ENCODE results near the gene LYRM2. TPM values are rescaled to one million over a fixed set of nuclear protein-coding genes. Genes with fewer than 3 reads are reported as not detected.

Gene LYRM2
- total RNA-seq, 3 donors from 2014 or later = 33.9 to 36.0 (median 35.9) TPM

GRCh38 chr6:89590133-89590532 lies 48.4 kb downstream of the LYRM2 start:
- DNase-seq (no peak), ATAC-seq (no peak)
- no peaks in the 10 kb centered on the region for H3K4me1 ChIP-seq (ENCODE audit: low read depth)
- no peaks in the 10 kb centered on the region for H3K9me3 ChIP-seq
- no peaks in the 10 kb centered on the region for H3K36me3 ChIP-seq (ENCODE audit: low read depth)
- intact Hi-C loops (cut with DNase I, micrococcal nuclease) = no loop called here
- TF ChIP-seq, protein P1, sequence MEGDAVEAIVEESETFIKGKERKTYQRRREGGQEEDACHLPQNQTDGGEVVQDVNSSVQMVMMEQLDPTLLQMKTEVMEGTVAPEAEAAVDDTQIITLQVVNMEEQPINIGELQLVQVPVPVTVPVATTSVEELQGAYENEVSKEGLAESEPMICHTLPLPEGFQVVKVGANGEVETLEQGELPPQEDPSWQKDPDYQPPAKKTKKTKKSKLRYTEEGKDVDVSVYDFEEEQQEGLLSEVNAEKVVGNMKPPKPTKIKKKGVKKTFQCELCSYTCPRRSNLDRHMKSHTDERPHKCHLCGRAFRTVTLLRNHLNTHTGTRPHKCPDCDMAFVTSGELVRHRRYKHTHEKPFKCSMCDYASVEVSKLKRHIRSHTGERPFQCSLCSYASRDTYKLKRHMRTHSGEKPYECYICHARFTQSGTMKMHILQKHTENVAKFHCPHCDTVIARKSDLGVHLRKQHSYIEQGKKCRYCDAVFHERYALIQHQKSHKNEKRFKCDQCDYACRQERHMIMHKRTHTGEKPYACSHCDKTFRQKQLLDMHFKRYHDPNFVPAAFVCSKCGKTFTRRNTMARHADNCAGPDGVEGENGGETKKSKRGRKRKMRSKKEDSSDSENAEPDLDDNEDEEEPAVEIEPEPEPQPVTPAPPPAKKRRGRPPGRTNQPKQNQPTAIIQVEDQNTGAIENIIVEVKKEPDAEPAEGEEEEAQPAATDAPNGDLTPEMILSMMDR (IDR thresholded peaks at IDR 0.05) = no peak
- H3K4me3 ChIP-seq = no peak overlapping the region

- Histone ChIP-seq H3K4me3 (no peak overlapping the region), H3K36me3 (ENCODE audit: low read depth) (no peaks in the 10 kb centered on the region), H3K4me1 (ENCODE audit: low read depth) (no peaks in the 10 kb centered on the region), H3K9me3 (no peaks in the 10 kb centered on the region)
- DNase-seq (no peak), ATAC-seq (no peak)
- intact Hi-C loops (cut with DNase I, micrococcal nuclease) = no loop called here
- TF ChIP-seq, protein P1 (IDR thresholded peaks at IDR 0.05) = no peak
These were observed 49.1 kb downstream of the LYRM2 start for GRCh38 chr6:89589297-89590025.

DNA sequence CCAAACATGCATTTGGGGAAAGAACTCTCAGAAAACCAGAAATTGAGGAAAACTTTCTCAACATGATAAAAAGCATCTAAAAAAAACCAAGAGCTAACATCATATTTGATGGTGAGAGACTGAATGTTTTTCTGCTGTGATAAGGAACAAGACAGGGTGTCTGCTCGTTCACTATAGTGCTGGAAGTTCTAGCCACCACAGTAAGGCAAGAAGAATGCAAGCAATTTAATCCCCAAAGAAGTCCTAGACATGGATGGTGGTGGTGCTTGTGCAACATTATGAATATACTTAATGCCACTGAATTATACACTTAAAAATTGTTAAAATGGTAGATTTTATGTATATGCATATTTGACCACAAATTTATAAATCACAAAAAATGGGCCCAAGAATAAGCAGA lies 53.4 kb downstream of the LYRM2 start:
- no peak for ATAC-seq

GRCh38 chr6:89584539-89584938 lies 54.0 kb downstream of the LYRM2 start:
- TF ChIP-seq, protein P1 (IDR thresholded peaks at IDR 0.05) = no peak
- no peaks in the 10 kb centered on the region for H3K36me3 ChIP-seq (ENCODE audit: low read depth)
- ATAC-seq (no peak), DNase-seq (no peak)
- no peak overlapping the region for H3K4me3 ChIP-seq
- H3K9me3 ChIP-seq = no peaks in the 10 kb centered on the region
- H3K4me1 ChIP-seq (ENCODE audit: low read depth) = no peaks in the 10 kb centered on the region
- intact Hi-C loops (cut with DNase I, micrococcal nuclease) = no loop called here

More for the DNA sequence above, 53.4 kb downstream of the LYRM2 start:
- intact Hi-C loops (cut with DNase I, micrococcal nuclease) = no loop called here
- DNase-seq = no peak
- no peaks in the 10 kb centered on the region for H3K36me3 ChIP-seq (ENCODE audit: low read depth)
- H3K9me3 ChIP-seq = no peaks in the 10 kb centered on the region
- TF ChIP-seq, protein P1 (IDR thresholded peaks at IDR 0.05) = no peak
- H3K4me1 ChIP-seq (ENCODE audit: low read depth) = no peaks in the 10 kb centered on the region
- no peak overlapping the region for H3K4me3 ChIP-seq

DNA sequence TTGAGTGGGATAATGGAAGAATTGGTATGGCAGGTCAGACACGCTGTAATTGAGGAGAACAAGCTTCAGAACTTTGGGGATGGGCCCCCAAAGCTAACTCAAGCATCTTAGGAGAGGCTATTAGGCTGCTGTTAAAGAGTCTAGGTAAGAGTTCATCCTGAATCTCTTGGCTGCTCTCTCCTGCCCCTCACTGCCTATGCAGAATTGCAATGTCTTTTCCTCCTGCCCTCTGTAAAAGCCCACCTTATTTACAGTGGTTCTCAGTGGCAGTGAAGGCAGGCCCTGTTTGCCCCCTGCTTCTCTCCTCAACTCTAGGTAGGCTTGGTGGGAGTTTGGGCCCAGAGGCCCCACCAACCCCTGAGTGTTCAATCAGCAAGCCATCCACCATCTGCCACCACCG lies 55.0 kb downstream of the LYRM2 start:
- no peak overlapping the region for H3K4me3 ChIP-seq
- H3K9me3 ChIP-seq = no peaks in the 10 kb centered on the region
- DNase-seq = no peak
- intact Hi-C loops (cut with DNase I, micrococcal nuclease) = no loop called here
- TF ChIP-seq, protein P1 (IDR thresholded peaks at IDR 0.05) = no peak
- ATAC-seq = no peak
- no peaks in the 10 kb centered on the region for H3K36me3 ChIP-seq (ENCODE audit: low read depth)
- H3K4me1 ChIP-seq (ENCODE audit: low read depth) = no peaks in the 10 kb centered on the region

Data from mucosa of descending colon (tissue), 3 donors.